ENCODE results near the gene AP1S3.

Gene AP1S3

DNA sequence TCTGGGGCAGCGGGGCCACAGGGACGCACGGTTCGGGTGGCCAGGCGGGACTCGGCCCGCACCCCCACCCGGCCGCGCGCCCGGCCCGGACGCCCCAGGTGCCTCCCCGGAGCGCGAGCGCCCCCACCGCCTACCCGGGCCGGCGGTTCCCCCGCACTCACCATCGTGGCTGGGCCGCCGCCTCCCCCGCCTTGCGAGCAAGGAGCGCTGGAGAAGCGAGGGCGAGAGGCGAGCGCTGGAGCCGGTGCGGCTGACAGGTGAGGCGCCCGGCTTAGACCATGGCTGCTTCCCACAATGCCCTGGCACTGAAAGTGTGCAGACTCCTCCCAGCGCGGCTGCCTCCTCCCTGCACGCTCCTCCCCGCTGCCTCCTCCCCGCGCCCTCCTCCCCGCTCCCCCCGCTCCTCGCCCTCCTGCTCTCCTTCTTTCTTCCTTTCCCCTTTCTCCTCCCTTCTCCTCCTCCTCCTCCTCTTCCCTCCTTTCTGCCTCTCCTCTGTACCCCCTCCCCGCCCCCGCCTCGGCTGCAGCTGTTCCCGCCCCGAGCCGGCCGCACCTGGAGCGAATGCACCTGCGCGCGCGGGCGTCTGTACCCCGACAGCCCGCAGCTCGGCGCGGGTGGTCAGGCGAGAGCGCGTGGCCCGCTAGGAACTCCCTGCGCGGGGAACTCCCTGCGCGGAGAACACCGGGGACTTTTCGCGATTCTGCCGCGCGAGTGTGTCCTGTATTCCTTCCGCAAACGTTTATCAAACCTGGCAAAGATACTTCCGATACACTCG, at the start of gene AP1S3:
Gene AP1S3, minus strand, starts transcription at position 296 of the 775 bp plus-strand sequence. Its CDS starts 132 bp downstream, at position 164.
- H3K4me1 ChIP-seq (ENCODE audit: control insufficient read depth, insufficient read depth, low read length): no peaks in the 10 kb centered on the region; the same call in 1 of the 2 replicates
- CTCF ChIA-PET: interaction anchor here (1.3 kb wide), 1 partner anchor 9 kb away, joined by 5 read pairs; no protein-coding TSS in a partner anchor
- TF ChIP-seq HOXD13 (CRISPR knock-in tag; IDR thresholded peaks at IDR 0.05; ENCODE audit: borderline replicate concordance) (no peak), ZXDB (tag by site-specific recombination; IDR thresholded peaks at IDR 0.05) (peak; percentile 32), ZNF555 (tag by site-specific recombination; conservative IDR thresholded peaks at IDR 0.05) (no peak), ZNF169 (tag by site-specific recombination; IDR thresholded peaks at IDR 0.05) (no peak), WT1 (tag by site-specific recombination; IDR thresholded peaks at IDR 0.05) (no peak; the same call in 1 of the 2 replicates), EGR2 (tag by site-specific recombination; IDR thresholded peaks at IDR 0.05; ENCODE audit: low read depth) (peak; percentile 84), RBAK (tag by site-specific recombination; IDR thresholded peaks at IDR 0.05) (no peak), ZNF76 (tag by site-specific recombination; IDR thresholded peaks at IDR 0.05; ENCODE audit: borderline replicate concordance, low read depth) (peak; percentile 90), ZNF114 (tag by site-specific recombination; IDR thresholded peaks at IDR 0.05) (no peak), GLIS2 (tag by site-specific recombination; IDR thresholded peaks at IDR 0.05) (peak; percentile 17; the same call in 1 of the 2 replicates), ZNF548 (tag by site-specific recombination; IDR thresholded peaks at IDR 0.05) (no peak), PRDM1 (tag by site-specific recombination; IDR thresholded peaks at IDR 0.05) (peak; percentile 76), ZNF530 (tag by site-specific recombination; IDR thresholded peaks at IDR 0.05; ENCODE audit: low read depth) (no peak), ZNF24 (tag by site-specific recombination; IDR thresholded peaks at IDR 0.05) (no peak), ZNF558 (tag by site-specific recombination; IDR thresholded peaks at IDR 0.05) (no peak), ZNF785 (tag by site-specific recombination; IDR thresholded peaks at IDR 0.05) (no peak), ZSCAN16 (tag by site-specific recombination; IDR thresholded peaks at IDR 0.05) (no peak), ZNF629 (tag by site-specific recombination; IDR thresholded peaks at IDR 0.05) (no peak), ZIC2 (tag by site-specific recombination; IDR thresholded peaks at IDR 0.05) (peak; percentile 54), KLF8 (tag by site-specific recombination; IDR thresholded peaks at IDR 0.05) (peak; percentile 70), ZNF324 (tag by site-specific recombination; IDR thresholded peaks at IDR 0.05) (no peak), ZNF211 (tag by site-specific recombination; IDR thresholded peaks at IDR 0.05; ENCODE audit: low read depth) (no peak)
- TF ChIP-seq, protein P1, sequence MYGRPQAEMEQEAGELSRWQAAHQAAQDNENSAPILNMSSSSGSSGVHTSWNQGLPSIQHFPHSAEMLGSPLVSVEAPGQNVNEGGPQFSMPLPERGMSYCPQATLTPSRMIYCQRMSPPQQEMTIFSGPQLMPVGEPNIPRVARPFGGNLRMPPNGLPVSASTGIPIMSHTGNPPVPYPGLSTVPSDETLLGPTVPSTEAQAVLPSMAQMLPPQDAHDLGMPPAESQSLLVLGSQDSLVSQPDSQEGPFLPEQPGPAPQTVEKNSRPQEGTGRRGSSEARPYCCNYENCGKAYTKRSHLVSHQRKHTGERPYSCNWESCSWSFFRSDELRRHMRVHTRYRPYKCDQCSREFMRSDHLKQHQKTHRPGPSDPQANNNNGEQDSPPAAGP (tag by site-specific recombination; IDR thresholded peaks at IDR 0.05): 0 out of 2 replicates have a peak, but pooled peaks have one; percentile 34
- TF ChIP-seq, protein P2, sequence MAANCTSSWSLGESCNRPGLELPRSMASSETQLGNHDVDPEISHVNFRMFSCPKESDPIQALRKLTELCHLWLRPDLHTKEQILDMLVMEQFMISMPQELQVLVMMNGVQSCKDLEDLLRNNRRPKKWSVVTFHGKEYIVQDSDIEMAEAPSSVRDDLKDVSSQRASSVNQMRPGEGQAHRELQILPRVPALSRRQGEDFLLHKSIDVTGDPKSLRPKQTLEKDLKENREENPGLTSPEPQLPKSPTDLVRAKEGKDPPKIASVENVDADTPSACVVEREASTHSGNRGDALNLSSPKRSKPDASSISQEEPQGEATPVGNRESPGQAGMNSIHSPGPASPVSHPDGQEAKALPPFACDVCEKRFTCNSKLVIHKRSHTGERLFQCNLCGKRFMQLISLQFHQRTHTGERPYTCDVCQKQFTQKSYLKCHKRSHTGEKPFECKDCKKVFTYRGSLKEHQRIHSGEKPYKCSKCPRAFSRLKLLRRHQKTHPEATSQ (tag by site-specific recombination; IDR thresholded peaks at IDR 0.05): no peak
- TF ChIP-seq, protein P3, sequence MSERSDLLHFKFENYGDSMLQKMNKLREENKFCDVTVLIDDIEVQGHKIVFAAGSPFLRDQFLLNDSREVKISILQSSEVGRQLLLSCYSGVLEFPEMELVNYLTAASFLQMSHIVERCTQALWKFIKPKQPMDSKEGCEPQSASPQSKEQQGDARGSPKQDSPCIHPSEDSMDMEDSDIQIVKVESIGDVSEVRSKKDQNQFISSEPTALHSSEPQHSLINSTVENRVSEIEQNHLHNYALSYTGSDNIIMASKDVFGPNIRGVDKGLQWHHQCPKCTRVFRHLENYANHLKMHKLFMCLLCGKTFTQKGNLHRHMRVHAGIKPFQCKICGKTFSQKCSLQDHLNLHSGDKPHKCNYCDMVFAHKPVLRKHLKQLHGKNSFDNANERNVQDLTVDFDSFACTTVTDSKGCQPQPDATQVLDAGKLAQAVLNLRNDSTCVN (tag by site-specific recombination; optimal IDR thresholded peaks at IDR 0.05): peak; percentile 89
- TF ChIP-seq, protein P4, sequence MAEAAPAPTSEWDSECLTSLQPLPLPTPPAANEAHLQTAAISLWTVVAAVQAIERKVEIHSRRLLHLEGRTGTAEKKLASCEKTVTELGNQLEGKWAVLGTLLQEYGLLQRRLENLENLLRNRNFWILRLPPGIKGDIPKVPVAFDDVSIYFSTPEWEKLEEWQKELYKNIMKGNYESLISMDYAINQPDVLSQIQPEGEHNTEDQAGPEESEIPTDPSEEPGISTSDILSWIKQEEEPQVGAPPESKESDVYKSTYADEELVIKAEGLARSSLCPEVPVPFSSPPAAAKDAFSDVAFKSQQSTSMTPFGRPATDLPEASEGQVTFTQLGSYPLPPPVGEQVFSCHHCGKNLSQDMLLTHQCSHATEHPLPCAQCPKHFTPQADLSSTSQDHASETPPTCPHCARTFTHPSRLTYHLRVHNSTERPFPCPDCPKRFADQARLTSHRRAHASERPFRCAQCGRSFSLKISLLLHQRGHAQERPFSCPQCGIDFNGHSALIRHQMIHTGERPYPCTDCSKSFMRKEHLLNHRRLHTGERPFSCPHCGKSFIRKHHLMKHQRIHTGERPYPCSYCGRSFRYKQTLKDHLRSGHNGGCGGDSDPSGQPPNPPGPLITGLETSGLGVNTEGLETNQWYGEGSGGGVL (tag by site-specific recombination; IDR thresholded peaks at IDR 0.05): peak; percentile 94
- TF ChIP-seq, protein P5, sequence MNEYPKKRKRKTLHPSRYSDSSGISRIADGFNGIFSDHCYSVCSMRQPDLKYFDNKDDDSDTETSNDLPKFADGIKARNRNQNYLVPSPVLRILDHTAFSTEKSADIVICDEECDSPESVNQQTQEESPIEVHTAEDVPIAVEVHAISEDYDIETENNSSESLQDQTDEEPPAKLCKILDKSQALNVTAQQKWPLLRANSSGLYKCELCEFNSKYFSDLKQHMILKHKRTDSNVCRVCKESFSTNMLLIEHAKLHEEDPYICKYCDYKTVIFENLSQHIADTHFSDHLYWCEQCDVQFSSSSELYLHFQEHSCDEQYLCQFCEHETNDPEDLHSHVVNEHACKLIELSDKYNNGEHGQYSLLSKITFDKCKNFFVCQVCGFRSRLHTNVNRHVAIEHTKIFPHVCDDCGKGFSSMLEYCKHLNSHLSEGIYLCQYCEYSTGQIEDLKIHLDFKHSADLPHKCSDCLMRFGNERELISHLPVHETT (tag by site-specific recombination; IDR thresholded peaks at IDR 0.05): no peak
- TF ChIP-seq, protein P6, sequence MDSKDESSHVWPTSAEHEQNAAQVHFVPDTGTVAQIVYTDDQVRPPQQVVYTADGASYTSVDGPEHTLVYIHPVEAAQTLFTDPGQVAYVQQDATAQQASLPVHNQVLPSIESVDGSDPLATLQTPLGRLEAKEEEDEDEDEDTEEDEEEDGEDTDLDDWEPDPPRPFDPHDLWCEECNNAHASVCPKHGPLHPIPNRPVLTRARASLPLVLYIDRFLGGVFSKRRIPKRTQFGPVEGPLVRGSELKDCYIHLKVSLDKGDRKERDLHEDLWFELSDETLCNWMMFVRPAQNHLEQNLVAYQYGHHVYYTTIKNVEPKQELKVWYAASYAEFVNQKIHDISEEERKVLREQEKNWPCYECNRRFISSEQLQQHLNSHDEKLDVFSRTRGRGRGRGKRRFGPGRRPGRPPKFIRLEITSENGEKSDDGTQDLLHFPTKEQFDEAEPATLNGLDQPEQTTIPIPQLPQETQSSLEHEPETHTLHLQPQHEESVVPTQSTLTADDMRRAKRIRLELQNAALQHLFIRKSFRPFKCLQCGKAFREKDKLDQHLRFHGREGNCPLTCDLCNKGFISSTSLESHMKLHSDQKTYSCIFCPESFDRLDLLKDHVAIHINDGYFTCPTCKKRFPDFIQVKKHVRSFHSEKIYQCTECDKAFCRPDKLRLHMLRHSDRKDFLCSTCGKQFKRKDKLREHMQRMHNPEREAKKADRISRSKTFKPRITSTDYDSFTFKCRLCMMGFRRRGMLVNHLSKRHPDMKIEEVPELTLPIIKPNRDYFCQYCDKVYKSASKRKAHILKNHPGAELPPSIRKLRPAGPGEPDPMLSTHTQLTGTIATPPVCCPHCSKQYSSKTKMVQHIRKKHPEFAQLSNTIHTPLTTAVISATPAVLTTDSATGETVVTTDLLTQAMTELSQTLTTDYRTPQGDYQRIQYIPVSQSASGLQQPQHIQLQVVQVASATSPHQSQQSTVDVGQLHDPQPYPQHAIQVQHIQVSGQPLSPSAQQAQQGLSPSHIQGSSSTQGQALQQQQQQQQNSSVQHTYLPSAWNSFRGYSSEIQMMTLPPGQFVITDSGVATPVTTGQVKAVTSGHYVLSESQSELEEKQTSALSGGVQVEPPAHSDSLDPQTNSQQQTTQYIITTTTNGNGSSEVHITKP (tag by site-specific recombination; IDR thresholded peaks at IDR 0.05): no peak

More for the DNA sequence above, at the start of gene AP1S3:
- POLR2A ChIA-PET: interaction anchor here (1.3 kb wide), 1 partner anchor 10 kb away, joined by 6 read pairs; no protein-coding TSS in a partner anchor
- peaks cover 0 to 4% of the 10 kb centered on the region in 2 experiments; a peak in 1 of 3 replicates for H3K36me3 ChIP-seq (ENCODE audit: control insufficient read depth in 2 of 2, insufficient read depth in 1 of 2, low read length in 2 of 2)
- H3K9me3 ChIP-seq (ENCODE audit: control insufficient read depth, insufficient read depth, low read depth, low read length): no peaks in the 10 kb centered on the region
- peak within 1 kb of the TSS; percentile 89 for H3K4me3 ChIP-seq (ENCODE audit: low read depth, low read length)
- peak within 1 kb of the TSS; percentile 75; the same call in 1 of the 2 replicates for H3K27ac ChIP-seq (ENCODE audit: extremely low read depth, low read depth, low read length)

Measured in HEK293 (cell line).